Measurements from ENCODE around the gene TIMM44. TPM values are rescaled to one million over a fixed set of nuclear protein-coding genes. Genes with fewer than 3 reads are reported as not detected.

The TIMM44 gene
- total RNA-seq (2021) = 72.8 and 74.6 TPM in 2 replicates
- percentile 72 among the genes with signal in this experiment for Bru-seq, nascent RNA
- percentile 75 among the genes with signal in this experiment for BruChase-seq, experiment 1, labeled RNA remaining after a 2-hour chase
- BruChase-seq, experiment 2, labeled RNA remaining after a 6-hour chase = percentile 86 among the genes with signal in this experiment
- long read RNA-seq, transcript TIMM44-210 (1 exons, 2,227 nt) = minor isoform, 7 of 140 reads
- long read RNA-seq, transcript TIMM44-201 (13 exons, 2,075 nt) = major isoform, 115 of 140 reads
- long read RNA-seq, partial matches to known transcripts = 7 of 140 reads
- long read RNA-seq, other reads (novel, unspliced or antisense) = 10 of 140 reads

GRCh38 chr19:7943444-7944176, at the start of gene TIMM44:
Gene TIMM44 (minus strand): TSS chr19:7943666. CDS start chr19:7943651, 15 bp downstream.
- peaks cover 10% of the 10 kb centered on the region for H4K20me1 ChIP-seq (ENCODE audit: insufficient read depth)
- peak within 1 kb of the TSS; percentile 90 for H2AFZ ChIP-seq
- BruUV-seq (replicated peaks) = no TSS peak
- H3F3A ChIP-seq (ENCODE audit: insufficient read depth, low read depth) = peaks cover 13% of the 10 kb centered on the region; the same call in 1 of the 2 replicates
- no peaks in the 10 kb centered on the region for H3K27me3 ChIP-seq (ENCODE audit: insufficient read depth, low read depth)
- ChIA-PET CTCF (interaction anchor here (0.5 to 2.9 kb wide), 12 partner anchors 14 to 1808 kb away, joined by 3 to 25 read pairs (median 4); partner anchors contain the start of genes ACSBG2 and LRRC8E), POLR2A (ENCODE audit: unreplicated experiment) (interaction anchor here (0.7 to 1.0 kb wide), 6 partner anchors 15 to 649 kb away, joined by 3 to 8 read pairs (median 4); partner anchors contain the start of gene SNAPC2)
- peak within 1 kb of the TSS; percentile 91 for H3K4me2 ChIP-seq
- 0 out of 2 replicates have a peak, but pooled peaks cover 15% of the 10 kb centered on the region for H3K36me3 ChIP-seq (ENCODE audit: low read depth)
- no peaks in the 10 kb centered on the region for H3K9me2 ChIP-seq (ENCODE audit: insufficient read depth)
- peaks cover 41% of the 10 kb centered on the region for H3K79me2 ChIP-seq (ENCODE audit: low read depth)
- no peak for TF ChIP-seq EZH2 (IDR thresholded peaks at IDR 0.05; ENCODE audit: low read depth)
- TF ChIP-seq CTCF (conservative IDR thresholded peaks at IDR 0.05) = no peak
- no peaks in the 10 kb centered on the region for H3K9me3 ChIP-seq (ENCODE audit: insufficient read depth, low read depth)
- H3K27ac ChIP-seq = peak within 1 kb of the TSS; percentile 91
- intact Hi-C loops (cut with micrococcal nuclease; ENCODE audit: unreplicated experiment) = loop anchor here (1.0 to 5.0 kb wide), 3 partner anchors 59 to 310 kb away; no protein-coding TSS in a partner anchor
- peaks cover 17% of the 10 kb centered on the region for H3K4me1 ChIP-seq (replicated peaks; ENCODE audit: insufficient read depth)
- H3K4me3 ChIP-seq = peak within 1 kb of the TSS; percentile 87
- peak; percentile 99 for DNase-seq

GRCh38 chr19:7992575-7992974, 49.1 kb upstream of the TIMM44 start:
- Histone ChIP-seq H3K36me3 (ENCODE audit: low read depth) (peaks cover 21% of the 10 kb centered on the region), H3F3A (ENCODE audit: insufficient read depth, low read depth) (peaks cover 43% of the 10 kb centered on the region), H3K27ac (no peak overlapping the region), H3K4me2 (no peak overlapping the region), H4K20me1 (ENCODE audit: insufficient read depth) (peaks cover 81% of the 10 kb centered on the region), H2AFZ (no peak overlapping the region), H3K4me1 (replicated peaks; ENCODE audit: insufficient read depth) (peaks cover 34% of the 10 kb centered on the region), H3K9me2 (ENCODE audit: insufficient read depth) (no peaks in the 10 kb centered on the region), H3K79me2 (ENCODE audit: low read depth) (peaks cover 77% of the 10 kb centered on the region), H3K4me3 (no peak overlapping the region), H3K27me3 (ENCODE audit: insufficient read depth, low read depth) (no peaks in the 10 kb centered on the region), H3K9me3 (ENCODE audit: insufficient read depth, low read depth) (no peaks in the 10 kb centered on the region)
- intact Hi-C loops (cut with micrococcal nuclease; ENCODE audit: unreplicated experiment) = no loop called here
- TF ChIP-seq CTCF (conservative IDR thresholded peaks at IDR 0.05) (no peak), EZH2 (IDR thresholded peaks at IDR 0.05; ENCODE audit: low read depth) (no peak)
- CTCF ChIA-PET = no interaction called here
- no TSS peak for BruUV-seq (replicated peaks)
- peak in 1 of 2 experiments; percentile 39 for DNase-seq
- POLR2A ChIA-PET (ENCODE audit: unreplicated experiment) = interaction anchor here (0.7 kb wide), 1 partner anchor 89 kb away, joined by 4 read pairs; no protein-coding TSS in a partner anchor

- Histone ChIP-seq H3K36me3 (ENCODE audit: low read depth) (peaks cover 22% of the 10 kb centered on the region), H3K4me3 (no peak overlapping the region), H3K79me2 (ENCODE audit: low read depth) (peaks cover 74% of the 10 kb centered on the region), H4K20me1 (ENCODE audit: insufficient read depth) (peaks cover 78% of the 10 kb centered on the region), H3K4me2 (peak overlapping the region; percentile 35), H3F3A (ENCODE audit: insufficient read depth, low read depth) (peaks cover 47% of the 10 kb centered on the region), H3K4me1 (replicated peaks; ENCODE audit: insufficient read depth) (peaks cover 51% of the 10 kb centered on the region), H3K27me3 (ENCODE audit: insufficient read depth, low read depth) (no peaks in the 10 kb centered on the region), H2AFZ (no peak overlapping the region), H3K27ac (peak overlapping the region; percentile 52), H3K9me3 (ENCODE audit: insufficient read depth, low read depth) (no peaks in the 10 kb centered on the region), H3K9me2 (ENCODE audit: insufficient read depth) (no peaks in the 10 kb centered on the region)
- peak; percentile 37 to 81 for DNase-seq
- POLR2A ChIA-PET (ENCODE audit: unreplicated experiment) = interaction anchor here (0.7 to 0.8 kb wide), 2 partner anchors 60 to 124 kb away, joined by 4 to 6 read pairs; no protein-coding TSS in a partner anchor
- no TSS peak for BruUV-seq (replicated peaks)
- TF ChIP-seq EZH2 (IDR thresholded peaks at IDR 0.05; ENCODE audit: low read depth) (no peak), CTCF (conservative IDR thresholded peaks at IDR 0.05) (no peak)
- CTCF ChIA-PET = interaction anchor here (0.6 to 1.2 kb wide), 3 partner anchors 46 to 228 kb away, joined by 3 to 4 read pairs (median 3); partner anchors contain the start of gene TIMM44
- intact Hi-C loops (cut with micrococcal nuclease; ENCODE audit: unreplicated experiment) = loop anchor here (1.0 kb wide), 1 partner anchor 13 kb away; no protein-coding TSS in a partner anchor
These were observed 45.7 kb upstream of the TIMM44 start for GRCh38 chr19:7989071-7989575.
